Choroid plexus epithelial cell (primary cell): ENCODE results near the gene HAND1.

Experiments used
- DNase-seq: peaks from one replicate; pipeline ENCODE4 v3.0.0-alpha.2; 2010; ENCODE audit warnings: low read depth
- H3K4me3 ChIP-seq: 2 replicates; pipeline ENCODE4 v1.5.1; 2011; ENCODE audit warnings: low read depth, mild to moderate bottlenecking, control low read depth, low read length, moderate library complexity
- CTCF ChIP-seq: conservative IDR thresholded peaks from 2 replicates; pipeline ENCODE4 v1.5.1; 2011; ENCODE audit warnings: low read depth, mild to moderate bottlenecking, control low read depth, inconsistent platforms, low read length, moderate library complexity

Gene HAND1

GRCh38 chr5:154455585-154455984 lies 22.4 kb downstream of the HAND1 start:
- DNase-seq = no peak
- no peak for TF ChIP-seq CTCF

GRCh38 chr5:154451957-154452356 lies 26.1 kb downstream of the HAND1 start:
- TF ChIP-seq CTCF = no peak
- DNase-seq = no peak
- no peak overlapping the region for H3K4me3 ChIP-seq

More at GRCh38 chr5:154455585-154455984, 22.4 kb downstream of the HAND1 start:
- no peak overlapping the region for H3K4me3 ChIP-seq

DNA sequence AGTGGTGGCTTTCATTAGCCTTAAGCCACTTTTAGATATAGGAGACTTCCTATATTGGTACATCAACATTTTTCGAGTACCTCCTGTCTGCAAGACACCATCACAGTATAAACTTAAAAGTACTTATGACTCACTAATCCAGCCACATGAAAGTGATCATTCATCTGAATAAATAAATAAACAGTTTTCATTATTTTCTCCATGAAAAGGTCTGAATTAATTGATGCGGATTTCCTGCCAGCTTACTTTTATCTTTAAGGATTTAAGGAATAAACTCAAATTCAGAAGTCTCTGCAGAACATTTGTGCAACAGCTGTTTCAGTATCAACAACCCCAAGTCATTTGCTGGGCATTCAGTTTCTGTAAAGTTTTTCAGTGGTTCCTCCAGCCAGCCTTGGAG lies 28.2 kb downstream of the HAND1 start:
- no peak for TF ChIP-seq CTCF
- H3K4me3 ChIP-seq = no peak overlapping the region
- DNase-seq = peak; percentile 27

- DNase-seq = no peak
- TF ChIP-seq CTCF = no peak
These were observed 30.8 kb downstream of the HAND1 start for GRCh38 chr5:154447089-154447725.

DNA sequence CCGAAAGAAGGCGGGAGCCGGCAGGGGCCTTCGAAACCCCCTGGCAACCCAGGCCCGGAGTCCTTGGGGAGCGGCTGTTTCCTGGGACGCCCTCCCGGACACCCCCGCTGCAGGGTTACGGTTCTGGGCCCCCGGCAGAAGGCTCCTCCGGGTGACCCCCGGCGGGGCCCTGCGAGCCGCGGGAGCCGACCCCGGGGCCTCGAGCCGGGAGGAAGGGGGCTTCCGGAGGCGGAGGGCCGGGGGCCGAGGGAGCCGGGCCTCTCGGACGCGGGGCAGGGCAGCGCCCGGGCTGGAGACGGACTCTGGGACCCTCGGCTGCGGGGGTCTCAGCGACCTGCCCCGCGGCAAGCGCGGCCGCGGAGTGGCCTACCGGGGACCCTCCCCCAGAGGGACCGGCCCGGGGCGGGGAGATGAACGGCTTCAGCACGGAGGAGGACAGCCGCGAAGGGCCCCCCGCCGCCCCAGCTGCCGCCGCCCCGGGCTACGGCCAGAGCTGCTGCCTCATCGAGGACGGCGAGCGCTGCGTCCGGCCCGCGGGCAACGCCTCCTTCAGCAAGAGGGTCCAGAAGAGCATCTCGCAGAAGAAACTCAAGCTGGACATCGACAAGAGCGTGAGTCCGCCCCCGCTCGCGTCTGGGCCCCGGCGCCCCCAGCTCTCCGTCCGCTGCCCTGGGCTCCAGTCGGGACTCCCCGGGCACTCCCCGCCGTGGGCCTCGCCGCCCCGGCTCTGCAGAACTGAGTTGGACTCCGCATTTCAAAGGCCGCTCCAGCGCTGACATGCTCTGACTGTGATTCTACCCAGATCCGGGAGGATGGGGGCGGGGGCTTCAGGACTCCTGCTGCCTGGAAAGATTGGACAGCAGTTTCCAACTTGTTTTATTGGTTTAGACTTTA lies 31.6 kb downstream of the HAND1 start:
- DNase-seq = peak; percentile 73
- TF ChIP-seq CTCF = no peak
- peak overlapping the region; percentile 94 for H3K4me3 ChIP-seq

More at GRCh38 chr5:154447089-154447725, 30.8 kb downstream of the HAND1 start:
- peak overlapping the region; percentile 94 for H3K4me3 ChIP-seq

- H3K4me3 ChIP-seq = peak within 1 kb of the TSS; percentile 94
- no peak for TF ChIP-seq CTCF
- peak; percentile 93 for DNase-seq
These were observed 32.4 kb downstream of the HAND1 start, which contains the start of gene SAP30L for GRCh38 chr5:154445422-154446194. Gene SAP30L, plus strand, starts transcription at chr5:154445997. Its CDS starts 608 bp downstream, at chr5:154446605.
